Body of pancreas (tissue), 4 donors: ENCODE results near the gene LPAR3.

ENCODE experiments used
- CTCF ChIP-seq, 7 experiments: fragments of 450-650 bp in 4 of 7; fragments of 200-600 bp in 3 of 7; sonication (generic) in 3 of 7; IDR thresholded peaks; one replicate each; pipeline ENCODE4 v1.5.1; 2016 to 2019; ENCODE audit warnings: antibody characterized with exemption in 7 of 7
- POLR2A ChIP-seq, 3 donors: fragments of 450-650 bp; IDR thresholded peaks; one replicate each; pipeline ENCODE4 v1.6.1; 2016; ENCODE audit warnings: antibody characterized with exemption in 3 of 3, mild to moderate bottlenecking in 2 of 3

- TF ChIP-seq POLR2A (IDR thresholded peaks at IDR 0.05) (no peak), CTCF (IDR thresholded peaks at IDR 0.05) (no peak)
These were observed 116.4 kb downstream of the LPAR3 start for GRCh38 chr1:84776639-84777038.
